Left lobe of liver (tissue), 2 donors: ENCODE data around the gene ARMH1. TPM values are rescaled to one million over a fixed set of nuclear protein-coding genes. Genes with fewer than 3 reads are reported as not detected.
"Not testable (repeated sequence)": the region's sequence is repeated elsewhere in the genome, so short reads cannot be mapped to it uniquely, and the experiment has no call there.

Experiments used
- ATAC-seq: fragments of 200-7000 bp; cut with Tn5 transposase; one replicate; pipeline ENCODE4 v1.9.1; 2020; ENCODE audit warnings: mild to moderate bottlenecking, moderate library complexity
- DNase-seq: peaks from one replicate; pipeline ENCODE4 v3.0.0-alpha.2; 2020; ENCODE audit warnings: low spot score
- total RNA-seq: library from RNA; stranded (reverse); gene quantifications from one replicate; pipeline ENCODE4 v1.2.1, GENCODE V29; 2021
- donor health status: DM: no; HTN: no; CAD: no; lungs with moderate emphysema.
- donor health status: DM: no; HTN: yes; CAD: no.

ARMH1 gene
- total RNA-seq, 1 donor from 2014 or later = 14.7 TPM

GRCh38 chr1:44719318-44719717 lies 44.8 kb downstream of the ARMH1 start:
- ATAC-seq = no peak
- no peak for DNase-seq

GRCh38 chr1:44720281-44720680 lies 45.8 kb downstream of the ARMH1 start:
- DNase-seq (no peak), ATAC-seq (no peak)

- DNase-seq = no peak
- peak; percentile 44 for ATAC-seq
Observed at GRCh38 chr1:44721485-44722361, 47.2 kb downstream of the ARMH1 start.

- no peak for DNase-seq
- ATAC-seq = no peak
Observed at GRCh38 chr1:44723064-44723463, 48.5 kb downstream of the ARMH1 start.

- DNase-seq (no peak), ATAC-seq (no peak)
Observed at GRCh38 chr1:44723496-44724295, 49.2 kb downstream of the ARMH1 start.

GRCh38 chr1:44724296-44724954 lies 49.9 kb downstream of the ARMH1 start:
- no peak for ATAC-seq
- no peak for DNase-seq

- DNase-seq = no peak
- no peak for ATAC-seq
Observed at GRCh38 chr1:44724955-44725698, 50.6 kb downstream of the ARMH1 start.

GRCh38 chr1:44730741-44731512 lies 56.4 kb downstream of the ARMH1 start, which contains the start of gene RNU5D-1:
TSS of gene RNU5D-1 (minus strand) at chr1:44731170.
- peak; percentile 94 for DNase-seq
- ATAC-seq = peak; percentile 92

- no peak for ATAC-seq
- no peak for DNase-seq
Observed at GRCh38 chr1:44733365-44733764, 58.9 kb downstream of the ARMH1 start.

GRCh38 chr1:44733784-44734183 lies 59.3 kb downstream of the ARMH1 start:
- DNase-seq (no peak), ATAC-seq (no peak)

- DNase-seq = no peak
- ATAC-seq = no peak
Observed at GRCh38 chr1:44735992-44736391, 61.5 kb downstream of the ARMH1 start.

GRCh38 chr1:44738953-44739306 lies 64.4 kb downstream of the ARMH1 start:
- not testable (repeated sequence) for ATAC-seq, DNase-seq

GRCh38 chr1:44739307-44740178 lies 65.0 kb downstream of the ARMH1 start, which contains the start of gene KIF2C:
TSS of gene KIF2C (plus strand) at chr1:44739837. CDS start at chr1:44739933, 96 bp downstream.
- ATAC-seq (peak; percentile 100), DNase-seq (peak; percentile 96)

- DNase-seq (no peak), ATAC-seq (no peak)
Observed at GRCh38 chr1:44740179-44740617, 65.7 kb downstream of the ARMH1 start.

- ATAC-seq = no peak
- no peak for DNase-seq
Observed at GRCh38 chr1:44743211-44743610, 68.7 kb downstream of the ARMH1 start.

GRCh38 chr1:44747878-44748277 lies 73.4 kb downstream of the ARMH1 start:
- ATAC-seq (no peak), DNase-seq (no peak)

- no peak for DNase-seq
- ATAC-seq = no peak
Observed at GRCh38 chr1:44757420-44757819, 82.9 kb downstream of the ARMH1 start.

- ATAC-seq (no peak), DNase-seq (no peak)
Observed at GRCh38 chr1:44759077-44759476, 84.6 kb downstream of the ARMH1 start.

- ATAC-seq (no peak), DNase-seq (no peak)
Observed at GRCh38 chr1:44760876-44761275, 86.4 kb downstream of the ARMH1 start.
